HG03039 (cell line): ENCODE data around the gene ID2.
A peak's percentile ranks its signal among the peaks of the same experiment; 100 is the strongest.

Experiments used
- ATAC-seq: cut with Tn5 transposase; IDR thresholded peaks from one replicate; pipeline ENCODE4 v1.9.1; 2021; ENCODE audit warnings: mild to moderate bottlenecking, moderate library complexity; ENCODE audit not compliant: unreplicated experiment

ID2 gene

DNA sequence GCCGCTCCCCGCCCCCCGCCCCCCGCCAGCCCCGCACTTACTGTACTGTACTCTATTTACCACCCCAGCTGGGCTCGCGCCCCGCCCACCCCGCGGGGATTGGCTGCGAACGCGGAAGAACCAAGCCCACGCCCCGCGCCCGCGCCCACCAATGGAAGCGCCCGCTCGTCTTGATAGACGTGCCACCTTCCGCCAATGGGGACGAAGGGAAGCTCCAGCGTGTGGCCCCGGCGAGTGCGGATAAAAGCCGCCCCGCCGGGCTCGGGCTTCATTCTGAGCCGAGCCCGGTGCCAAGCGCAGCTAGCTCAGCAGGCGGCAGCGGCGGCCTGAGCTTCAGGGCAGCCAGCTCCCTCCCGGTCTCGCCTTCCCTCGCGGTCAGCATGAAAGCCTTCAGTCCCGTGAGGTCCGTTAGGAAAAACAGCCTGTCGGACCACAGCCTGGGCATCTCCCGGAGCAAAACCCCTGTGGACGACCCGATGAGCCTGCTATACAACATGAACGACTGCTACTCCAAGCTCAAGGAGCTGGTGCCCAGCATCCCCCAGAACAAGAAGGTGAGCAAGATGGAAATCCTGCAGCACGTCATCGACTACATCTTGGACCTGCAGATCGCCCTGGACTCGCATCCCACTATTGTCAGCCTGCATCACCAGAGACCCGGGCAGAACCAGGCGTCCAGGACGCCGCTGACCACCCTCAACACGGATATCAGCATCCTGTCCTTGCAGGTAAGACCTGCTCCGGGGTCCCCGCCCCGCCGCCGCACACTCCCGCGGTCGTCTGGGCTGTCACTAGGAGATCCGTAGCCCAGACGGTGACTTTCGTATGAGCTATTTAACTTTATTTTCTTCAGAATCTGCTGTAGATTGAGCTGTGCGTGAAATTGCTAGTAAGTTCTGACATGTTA, at the start of gene ID2:
Gene ID2, plus strand, starts transcription at position 271 of the 907 bp plus-strand sequence. Its CDS starts 110 bp downstream, at position 381.
- peak; percentile 63 for ATAC-seq

GRCh38 chr2:8632755-8633154, 49.1 kb upstream of the ID2 start:
- no peak for ATAC-seq

DNA sequence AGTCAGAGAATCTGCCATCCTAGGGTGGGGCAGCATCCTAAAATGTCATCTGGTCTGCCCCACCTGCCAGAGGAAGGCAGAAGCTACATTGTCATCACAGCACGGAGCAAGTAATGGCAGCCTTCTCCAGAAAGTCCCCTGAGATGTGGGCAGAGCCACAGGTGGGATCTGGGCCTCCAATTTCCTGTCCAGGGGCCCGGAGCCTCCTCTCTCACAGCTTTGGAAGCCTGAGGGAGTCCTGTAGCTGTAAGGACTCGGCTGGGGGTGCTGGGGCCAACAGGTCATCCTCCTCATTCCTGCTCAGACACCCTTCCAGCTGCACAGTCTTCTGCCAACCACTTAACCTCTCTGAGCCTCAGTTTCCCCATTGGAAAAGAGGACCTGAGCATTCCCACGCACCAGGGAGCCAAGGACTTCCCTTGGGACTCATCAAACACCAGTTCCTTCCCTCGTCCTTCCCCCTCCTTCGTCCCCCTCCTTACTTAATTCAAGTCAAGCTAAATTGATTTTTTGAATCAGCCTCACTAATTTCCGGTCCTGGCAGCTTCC, 48.6 kb upstream of the ID2 start:
- no peak for ATAC-seq

- ATAC-seq = no peak
These were observed 48.0 kb upstream of the ID2 start for GRCh38 chr2:8633735-8634313.

- no peak for ATAC-seq
These were observed 47.2 kb upstream of the ID2 start for GRCh38 chr2:8634466-8635172.

GRCh38 chr2:8636041-8636491, 45.8 kb upstream of the ID2 start:
- no peak for ATAC-seq

- no peak for ATAC-seq
These were observed 44.9 kb upstream of the ID2 start for GRCh38 chr2:8636721-8637636.

DNA sequence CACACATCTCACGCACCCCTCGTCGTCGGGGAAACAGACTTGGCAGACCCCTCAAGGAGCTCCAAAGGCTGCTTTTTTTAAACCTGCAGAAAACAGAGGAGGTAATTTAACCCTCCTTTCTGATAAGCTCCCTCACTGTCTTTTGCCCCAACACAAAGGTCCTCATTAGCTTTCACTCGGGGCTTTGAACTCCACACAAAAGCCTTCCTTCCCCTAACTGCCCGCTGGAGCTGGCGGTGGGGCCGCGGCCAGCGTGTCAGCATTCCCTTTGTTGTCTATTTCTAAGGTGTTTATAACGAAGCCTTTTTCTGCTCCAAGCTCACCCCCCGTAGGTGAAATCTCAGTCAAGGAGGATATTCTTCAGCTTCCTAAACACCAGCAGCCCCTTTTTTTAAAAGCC, 43.5 kb upstream of the ID2 start:
- no peak for ATAC-seq

GRCh38 chr2:8639122-8639635, 42.7 kb upstream of the ID2 start:
- ATAC-seq = no peak

DNA sequence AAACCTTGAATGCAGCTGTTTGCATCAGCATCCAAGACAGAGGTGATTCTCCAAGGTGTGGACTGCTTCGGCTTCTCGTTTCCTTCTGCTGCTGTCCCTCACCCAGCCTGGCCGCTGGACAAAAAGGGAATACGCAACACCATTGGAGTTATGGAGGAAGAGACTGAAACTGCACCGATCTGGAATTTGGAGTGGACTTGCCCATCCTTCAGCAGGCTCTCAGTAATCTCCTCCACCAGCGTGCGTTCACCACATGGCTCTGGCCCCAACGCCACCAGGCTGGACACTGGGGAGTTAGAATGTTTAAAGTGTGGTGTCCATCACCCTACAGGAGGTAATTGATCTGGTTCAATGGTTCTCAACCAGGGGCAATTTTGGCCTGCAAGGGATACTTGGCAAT, 41.4 kb upstream of the ID2 start:
- no peak for ATAC-seq

- ATAC-seq = no peak
These were observed 40.4 kb upstream of the ID2 start for GRCh38 chr2:8641301-8641965.

GRCh38 chr2:8642366-8643068, 39.3 kb upstream of the ID2 start:
- ATAC-seq = no peak

- ATAC-seq = no peak
These were observed 38.4 kb upstream of the ID2 start for GRCh38 chr2:8643250-8643995.

GRCh38 chr2:8643996-8644356, 37.9 kb upstream of the ID2 start:
- ATAC-seq = no peak

DNA sequence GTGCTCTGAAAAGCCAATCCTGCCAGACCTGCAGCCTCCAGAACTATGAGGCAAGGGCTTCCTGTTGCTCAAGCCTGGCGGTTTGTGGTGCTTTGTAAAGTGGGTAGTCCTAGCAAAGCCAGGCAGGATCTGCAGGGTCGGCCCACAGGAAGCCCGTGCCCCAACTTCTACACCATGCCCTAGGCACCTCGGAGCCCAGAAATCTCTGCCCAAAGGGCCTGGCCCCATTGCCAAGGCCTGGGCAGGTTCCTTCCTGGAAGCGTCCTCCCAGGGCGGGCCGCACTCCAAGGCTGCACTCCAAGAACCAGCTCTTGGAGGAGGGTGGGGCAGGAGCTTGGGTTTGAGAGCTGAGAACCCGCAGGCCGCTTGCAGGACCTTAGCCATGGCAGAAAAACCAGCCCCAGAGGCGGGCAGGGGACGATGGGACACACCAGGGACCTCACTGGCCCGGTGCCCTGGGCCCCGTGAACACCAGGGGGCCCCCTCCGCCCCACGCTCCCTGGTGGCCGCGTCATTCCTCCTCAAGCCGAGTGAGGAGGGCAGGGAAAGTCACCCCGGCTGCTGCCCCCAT, 37.2 kb upstream of the ID2 start:
- no peak for ATAC-seq

DNA sequence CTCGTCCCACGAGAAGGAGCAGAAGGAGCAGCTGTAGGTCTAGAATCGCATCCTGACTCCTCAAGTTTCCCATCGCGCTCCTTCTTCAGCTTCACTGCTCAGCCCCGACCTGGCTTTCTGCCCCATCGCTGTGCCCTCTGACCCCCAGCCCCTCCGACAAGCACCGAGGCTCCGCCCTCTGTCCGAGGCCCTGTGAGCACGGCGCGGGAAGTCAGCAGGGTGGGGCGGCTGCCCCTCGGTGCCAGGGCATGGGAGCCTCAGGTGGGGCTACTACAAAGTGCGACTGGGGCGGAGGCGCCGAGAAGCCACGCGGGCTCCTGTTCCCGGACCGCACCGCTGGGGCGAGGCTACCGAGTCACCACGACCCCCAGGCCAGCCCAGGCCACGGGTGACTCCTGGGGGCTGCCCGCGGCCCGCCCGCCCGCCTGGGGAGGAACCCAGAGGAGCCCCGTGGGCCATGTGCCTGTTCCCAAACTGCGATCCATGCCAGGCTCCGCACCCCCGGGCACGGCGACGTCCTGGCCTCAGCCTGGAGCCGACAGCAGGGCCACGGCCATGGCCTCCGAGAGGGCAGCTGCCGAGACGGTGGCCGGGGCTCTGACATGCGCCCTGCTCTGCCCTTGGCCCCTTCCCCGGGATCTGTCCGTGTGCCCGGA, 36.6 kb upstream of the ID2 start:
- no peak for ATAC-seq

- ATAC-seq = no peak
These were observed 35.0 kb upstream of the ID2 start for GRCh38 chr2:8646731-8647461.
